ENCODE measurements around the gene VAMP2. TPM values are rescaled to one million over a fixed set of nuclear protein-coding genes. Genes with fewer than 3 reads are reported as not detected.
A peak's percentile ranks its signal among the peaks of the same experiment; 100 is the strongest.

The VAMP2 gene
- total and polyA plus RNA-seq, 2 of the 4 experiments (the other 2 are of a cell fraction) = 2.3 to 33.3 TPM

DNA sequence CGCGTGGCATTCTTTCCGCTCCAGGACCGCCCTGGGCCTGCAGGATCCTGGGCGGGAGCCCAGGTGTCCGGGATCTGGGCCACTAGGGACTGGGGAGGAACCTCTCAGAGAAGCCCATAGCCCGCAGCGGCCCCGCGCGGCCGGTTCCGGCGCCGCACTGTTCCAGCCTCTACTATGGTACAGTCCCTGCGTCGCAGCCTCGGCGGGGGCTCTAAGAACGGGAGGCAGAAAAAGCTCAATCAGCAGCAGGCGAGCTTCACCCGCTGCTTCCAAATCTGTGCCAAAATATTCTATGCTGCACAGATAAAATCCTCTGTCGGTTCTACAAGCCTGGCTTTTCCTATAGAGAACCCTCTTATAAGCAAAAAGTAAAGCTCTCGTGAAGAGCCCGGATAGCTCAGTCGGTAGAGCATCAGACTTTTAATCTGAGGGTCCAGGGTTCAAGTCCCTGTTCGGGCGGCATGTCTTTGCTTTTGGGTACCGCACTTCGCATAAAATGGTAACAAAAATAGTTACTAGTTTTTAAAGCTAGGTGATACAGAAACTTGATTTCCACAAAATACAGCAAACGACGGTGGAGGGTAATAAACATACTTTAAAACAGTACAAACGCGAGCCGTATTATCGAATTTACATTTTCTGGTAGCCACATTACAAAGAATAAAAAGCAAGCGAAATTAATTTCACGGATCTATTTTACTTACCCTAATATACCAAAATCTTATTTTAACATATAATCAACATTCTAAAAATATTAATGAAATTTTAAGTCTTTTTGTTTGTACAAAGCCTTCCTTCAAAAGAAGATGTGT, 43.8 kb downstream of the VAMP2 start (continued):
- no peak for TF ChIP-seq MXI1 (IDR thresholded peaks at IDR 0.05; ENCODE audit: borderline replicate concordance, low read depth, low read length)
- TF ChIP-seq CEBPB (IDR thresholded peaks at IDR 0.05; ENCODE audit: low read depth, low read length) = no peak
- TF ChIP-seq RAD21 (IDR thresholded peaks at IDR 0.05; ENCODE audit: low read length) = peak; percentile 65
